HUES64 (cell line): ENCODE measurements around the gene HMG20B.
"Not testable (repeated sequence)": the region's sequence is repeated elsewhere in the genome, so short reads cannot be mapped to it uniquely, and the experiment has no call there.

Experiments used
- H3K27ac ChIP-seq: 2 replicates; pipeline ENCODE4 v1.7.0; 2013; ENCODE audit warnings: low read depth, low read length, inconsistent platforms
- H3K27me3 ChIP-seq: 2 replicates; pipeline ENCODE4 v1.6.1; 2013; ENCODE audit warnings: mild to moderate bottlenecking, low read length; ENCODE audit not compliant: insufficient read depth
- H3K36me3 ChIP-seq: 2 replicates; pipeline ENCODE4 v1.6.1; 2013; ENCODE audit warnings: mild to moderate bottlenecking, low read length; ENCODE audit not compliant: insufficient read depth
- H3K4me1 ChIP-seq: 2 replicates; pipeline ENCODE4 v1.6.1; 2013; ENCODE audit warnings: mild to moderate bottlenecking, low read length, moderate library complexity; ENCODE audit not compliant: insufficient read depth
- H3K4me3 ChIP-seq: 2 replicates; pipeline ENCODE4 v1.5.1; 2013; ENCODE audit warnings: mild to moderate bottlenecking, low read length, moderate library complexity
- H3K9ac ChIP-seq: 2 replicates; pipeline ENCODE4 v1.6.1; 2013; ENCODE audit warnings: mild to moderate bottlenecking, low read depth, low read length
- H3K9me3 ChIP-seq: 2 replicates; pipeline ENCODE4 v1.6.1; 2013; ENCODE audit warnings: low read depth, low read length; ENCODE audit not compliant: insufficient read depth
- WGBS: fragments of 150-250, 120-280 bp; methylation state at CpG from one replicate; pipeline ENCODE4 v1.1.7; 2013; ENCODE audit warnings: missing lambda C conversion rate; 5-methylcytosine and 5-hydroxymethylcytosine counted together

The HMG20B gene

GRCh38 chr19:3576696-3577443 is 4.1 kb downstream of the HMG20B start:
- Histone ChIP-seq H3K9me3 (no peaks in the 10 kb centered on the region), H3K36me3 (peaks cover 7% of the 10 kb centered on the region), H3K4me3 (peak overlapping the region; percentile 67), H3K27ac (peak overlapping the region; percentile 62; the same call in 1 of the 2 replicates), H3K4me1 (peaks cover 6% of the 10 kb centered on the region; the same call in 1 of the 2 replicates), H3K27me3 (peaks cover 4% of the 10 kb centered on the region; the same call in 1 of the 2 replicates), H3K9ac (peak overlapping the region; percentile 32)
- 1% methylated on average over 61 of the region's 78 CpGs for WGBS

- H3K27ac ChIP-seq: no peak overlapping the region
- peaks cover 9% of the 10 kb centered on the region for H3K27me3 ChIP-seq
- H3K9me3 ChIP-seq: no peaks in the 10 kb centered on the region
- no peak overlapping the region; the same call in 1 of the 2 replicates for H3K9ac ChIP-seq
- 18% methylated on average over 60 of the region's 60 CpGs for WGBS
- H3K36me3 ChIP-seq: peaks cover 7% of the 10 kb centered on the region
- peaks cover 6% of the 10 kb centered on the region; the same call in 1 of the 2 replicates for H3K4me1 ChIP-seq
- H3K4me3 ChIP-seq: peak overlapping the region; percentile 40
These were observed 5.1 kb downstream of the HMG20B start for GRCh38 chr19:3577723-3578344.

GRCh38 chr19:3578390-3578789 is 5.6 kb downstream of the HMG20B start:
- H3K9ac ChIP-seq: no peak overlapping the region; the same call in 1 of the 2 replicates
- no peak overlapping the region for H3K27ac ChIP-seq
- WGBS: 67% methylated on average over 17 of the region's 17 CpGs

GRCh38 chr19:3580156-3580934 is 7.6 kb downstream of the HMG20B start:
- no peak overlapping the region for H3K9ac ChIP-seq
- H3K4me1 ChIP-seq: peaks cover 6% of the 10 kb centered on the region; the same call in 1 of the 2 replicates
- no peak overlapping the region for H3K4me3 ChIP-seq
- H3K27ac ChIP-seq: no peak overlapping the region
- no peaks in the 10 kb centered on the region for H3K9me3 ChIP-seq
- peaks cover 2% of the 10 kb centered on the region for H3K36me3 ChIP-seq
- peaks cover 23% of the 10 kb centered on the region for H3K27me3 ChIP-seq
- WGBS: 73% methylated on average over 11 of the region's 11 CpGs

More at GRCh38 chr19:3578390-3578789, 5.6 kb downstream of the HMG20B start:
- H3K4me1 ChIP-seq: peaks cover 6% of the 10 kb centered on the region; the same call in 1 of the 2 replicates
- peaks cover 11% of the 10 kb centered on the region for H3K27me3 ChIP-seq
- peak overlapping the region; percentile 40; the same call in 1 of the 2 replicates for H3K4me3 ChIP-seq
- H3K9me3 ChIP-seq: no peaks in the 10 kb centered on the region
- H3K36me3 ChIP-seq: peaks cover 7% of the 10 kb centered on the region

GRCh38 chr19:3581792-3582191 is 9.0 kb downstream of the HMG20B start:
- 74% methylated on average over 3 of the region's 4 CpGs for WGBS
- not testable (repeated sequence) for H3K27ac ChIP-seq, H3K4me1 ChIP-seq, H3K4me3 ChIP-seq, H3K36me3 ChIP-seq, H3K9me3 ChIP-seq, H3K9ac ChIP-seq
- H3K27me3 ChIP-seq: peaks cover 36% of the 10 kb centered on the region

GRCh38 chr19:3584036-3584802 is 11.5 kb downstream of the HMG20B start:
- H3K36me3 ChIP-seq, H3K27ac ChIP-seq, H3K9ac ChIP-seq, H3K9me3 ChIP-seq, H3K4me1 ChIP-seq, H3K4me3 ChIP-seq: not testable (repeated sequence)
- 89% methylated on average over 14 of the region's 15 CpGs for WGBS
- H3K27me3 ChIP-seq: peaks cover 39% of the 10 kb centered on the region

- Histone ChIP-seq H3K36me3 (no peaks in the 10 kb centered on the region), H3K4me3 (peak within 1 kb of the TSS; percentile 51), H3K27me3 (peaks cover 35% of the 10 kb centered on the region), H3K9ac (peak within 1 kb of the TSS; percentile 61; the same call in 1 of the 2 replicates), H3K4me1 (no peaks in the 10 kb centered on the region), H3K9me3 (no peaks in the 10 kb centered on the region), H3K27ac (no peak within 1 kb of the TSS)
- WGBS: 11% methylated on average over 84 of the region's 84 CpGs
These were observed 12.8 kb downstream of the HMG20B start, which contains the start of gene GIPC3 for GRCh38 chr19:3585301-3586126. GIPC3 (plus strand) TSS chr19:3585478; CDS start chr19:3585598, 120 bp downstream.

- H3K9ac ChIP-seq: peak overlapping the region; percentile 61; the same call in 1 of the 2 replicates
- H3K27me3 ChIP-seq: peaks cover 35% of the 10 kb centered on the region
- no peaks in the 10 kb centered on the region for H3K36me3 ChIP-seq
- H3K9me3 ChIP-seq: no peaks in the 10 kb centered on the region
- peak overlapping the region; percentile 51 for H3K4me3 ChIP-seq
- 31% methylated on average over 16 of the region's 16 CpGs for WGBS
- no peak overlapping the region for H3K27ac ChIP-seq
- no peaks in the 10 kb centered on the region for H3K4me1 ChIP-seq
These were observed 13.4 kb downstream of the HMG20B start for GRCh38 chr19:3586127-3586626.

- 67% methylated on average over 31 of the region's 31 CpGs for WGBS
- H3K9ac ChIP-seq: no peak overlapping the region
These were observed 14.1 kb downstream of the HMG20B start for GRCh38 chr19:3586707-3587346.

More at GRCh38 chr19:3586707-3587346, 14.1 kb downstream of the HMG20B start:
- no peaks in the 10 kb centered on the region; the same call in 1 of the 2 replicates for H3K9me3 ChIP-seq
- no peak overlapping the region for H3K27ac ChIP-seq
- no peak overlapping the region for H3K4me3 ChIP-seq
- no peaks in the 10 kb centered on the region for H3K4me1 ChIP-seq
- H3K36me3 ChIP-seq: no peaks in the 10 kb centered on the region
- H3K27me3 ChIP-seq: peaks cover 35% of the 10 kb centered on the region
